GM19099 (cell line): ENCODE results near the gene GHSR.

Source experiments
- POLR2A ChIP-seq: IDR thresholded peaks from 3 replicates; pipeline ENCODE4 v1.6.1; 2011; ENCODE audit warnings: low read depth; ENCODE audit not compliant: insufficient read length; ENCODE audit errors: extremely low read depth

Gene GHSR

DNA sequence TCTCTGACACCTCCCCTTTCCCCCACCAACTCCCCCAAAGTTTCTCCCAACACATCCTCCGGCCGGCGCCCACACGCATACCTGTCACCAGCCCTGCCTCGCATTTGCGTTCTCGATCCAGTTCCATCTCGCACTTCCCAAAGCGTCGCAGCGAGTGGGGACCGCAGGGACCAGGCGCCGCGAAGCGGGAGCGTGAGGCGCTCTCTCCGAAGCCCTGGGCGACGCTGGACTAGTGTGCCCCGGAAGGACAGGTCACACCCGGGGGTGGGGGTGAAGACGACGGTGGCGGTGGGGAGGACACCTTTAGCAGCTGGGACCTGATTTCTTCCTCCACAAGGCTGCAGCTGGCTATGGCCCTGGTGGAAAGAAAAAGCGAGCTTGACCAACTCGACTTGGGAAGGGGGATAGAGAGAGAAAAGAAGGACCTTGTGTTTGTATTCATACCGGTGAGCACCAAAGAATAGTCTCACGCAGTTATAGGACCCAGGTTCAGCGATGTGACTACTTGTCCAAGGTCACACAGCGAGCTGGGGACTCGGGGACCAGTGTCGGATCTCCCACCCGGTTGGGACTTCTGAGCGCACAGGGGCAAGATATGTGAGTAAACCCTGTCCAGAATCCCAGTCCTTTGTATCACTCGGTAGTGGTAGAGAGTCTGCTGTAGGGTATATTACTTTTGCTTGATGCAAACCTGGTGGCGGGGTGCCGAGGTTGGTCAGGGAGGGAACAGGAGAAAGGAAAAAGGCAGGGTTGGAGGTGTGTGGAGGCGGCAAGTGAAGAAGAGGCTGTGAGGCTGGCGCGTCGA lies 607 bp upstream of the GHSR start:
- no peak for TF ChIP-seq POLR2A

DNA sequence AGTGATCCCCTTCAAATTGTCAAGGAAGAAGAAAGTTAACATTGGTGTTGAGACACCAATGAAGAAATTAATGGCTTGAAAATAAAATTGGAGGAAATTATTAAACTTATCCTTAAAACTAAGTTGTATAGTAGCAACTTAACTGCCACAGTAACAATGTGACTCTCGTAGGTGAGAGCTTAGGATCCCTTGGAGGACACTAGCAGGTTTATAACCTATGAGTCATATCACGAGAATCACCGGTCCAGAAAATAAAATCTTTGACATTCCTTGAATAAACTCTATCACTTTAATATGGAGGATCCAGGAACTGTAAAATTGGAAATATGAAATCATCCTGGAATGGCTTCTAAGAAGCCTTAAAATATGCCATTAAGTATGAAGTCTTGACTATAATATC lies 2.1 kb downstream of the GHSR start:
- TF ChIP-seq POLR2A: no peak

DNA sequence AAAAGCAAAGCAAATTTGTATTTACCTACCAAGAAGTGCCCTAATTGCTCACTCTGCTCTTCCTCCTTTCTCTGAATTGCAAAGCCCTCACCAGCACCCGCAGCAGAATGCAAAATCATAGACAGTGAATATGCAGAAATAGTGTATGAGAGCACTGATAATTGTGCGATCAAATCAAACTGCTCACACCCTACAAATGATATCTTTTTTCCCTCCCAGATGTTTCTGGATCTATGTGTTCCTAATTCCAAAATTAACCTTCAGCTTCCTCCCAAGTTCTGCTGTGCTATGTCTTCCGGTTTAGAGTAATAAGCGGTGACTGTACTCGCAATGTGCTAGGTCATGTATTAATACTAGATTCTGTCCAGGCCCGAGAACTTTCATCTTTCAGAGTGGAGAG lies 3.4 kb downstream of the GHSR start:
- no peak for TF ChIP-seq POLR2A

- no peak for TF ChIP-seq POLR2A
Measured at GRCh38 chr3:172442606-172443005, 5.7 kb downstream of the GHSR start.

DNA sequence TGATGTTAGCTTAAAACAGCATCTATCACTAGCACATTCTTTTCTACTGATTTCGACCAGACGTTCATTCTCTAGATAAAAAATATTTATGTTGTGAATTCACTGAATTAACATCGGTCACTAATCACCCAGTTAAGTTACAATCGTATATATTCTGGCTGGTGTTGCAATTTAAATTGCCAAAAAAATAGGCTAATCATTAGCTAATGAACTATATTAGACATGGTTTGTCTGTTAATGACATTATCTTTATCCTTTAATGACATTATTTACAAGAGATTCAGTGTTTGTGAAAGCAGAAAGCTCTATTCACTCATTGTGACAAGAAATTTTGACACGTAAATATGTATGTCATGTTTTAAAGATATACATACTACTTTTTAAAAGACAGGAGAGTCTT lies 6.7 kb downstream of the GHSR start:
- TF ChIP-seq POLR2A: no peak

- no peak for TF ChIP-seq POLR2A
Measured at GRCh38 chr3:172438186-172438585, 10.1 kb downstream of the GHSR start.

DNA sequence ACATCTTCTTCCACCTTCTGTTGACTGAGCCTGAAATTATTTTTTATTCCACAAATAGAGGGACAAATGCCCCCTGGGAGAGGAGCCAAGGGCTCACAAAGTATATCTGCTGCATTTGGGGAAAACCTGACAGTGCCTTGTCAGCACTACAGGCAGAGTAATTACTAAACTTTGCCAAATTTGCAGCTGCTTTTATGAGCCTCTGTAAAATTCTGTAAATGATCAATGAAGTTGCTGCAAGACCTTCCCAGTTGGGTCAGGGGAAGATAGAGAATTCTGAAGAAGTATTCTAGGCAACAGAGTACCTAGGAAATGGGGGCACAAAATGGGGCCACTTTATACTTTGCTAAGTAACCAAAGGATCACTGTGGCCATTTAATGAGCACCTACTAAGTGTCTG lies 10.5 kb downstream of the GHSR start:
- TF ChIP-seq POLR2A: no peak

DNA sequence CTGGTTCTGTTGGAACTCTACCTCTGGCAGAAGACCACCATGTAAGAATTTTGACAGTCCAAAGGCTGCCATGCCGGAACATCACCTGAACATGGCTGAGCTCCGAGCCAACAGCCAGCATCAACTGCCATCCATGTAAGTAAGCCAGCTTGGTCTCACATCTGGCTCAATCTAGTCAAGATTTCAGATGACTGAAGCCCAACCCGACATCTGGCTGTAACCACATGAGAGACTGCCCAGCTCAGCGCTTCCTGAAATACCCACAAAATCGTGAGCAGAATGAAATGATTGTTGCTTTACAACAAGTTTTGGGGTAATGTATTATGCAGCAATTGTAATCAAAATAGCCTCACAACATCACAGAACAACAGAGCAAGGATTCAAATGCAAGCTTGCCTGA lies 32.9 kb downstream of the GHSR start:
- TF ChIP-seq POLR2A: no peak

DNA sequence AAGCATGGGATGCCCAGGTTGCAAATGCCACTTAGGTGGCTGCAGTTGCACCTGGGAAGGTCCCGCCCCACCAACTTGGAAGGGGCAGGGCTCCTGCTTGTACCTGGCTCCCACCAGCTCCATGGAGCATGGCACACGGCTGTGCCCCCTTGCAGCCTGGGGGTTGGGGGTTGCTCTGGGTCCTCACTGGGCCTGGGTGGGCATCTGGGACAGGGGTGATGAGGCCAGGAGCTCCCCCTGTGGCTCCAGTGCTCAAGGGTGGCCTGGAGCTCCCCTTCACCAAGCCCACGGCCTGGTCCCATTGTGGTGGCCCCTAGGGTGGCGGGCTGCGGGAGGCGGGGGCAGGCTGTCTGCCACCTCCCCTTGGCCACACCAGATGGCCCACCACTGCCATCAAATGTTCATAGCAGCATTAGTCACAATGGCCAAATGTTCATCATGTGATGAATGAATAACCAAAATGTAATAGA lies 36.7 kb downstream of the GHSR start:
- TF ChIP-seq POLR2A: no peak

DNA sequence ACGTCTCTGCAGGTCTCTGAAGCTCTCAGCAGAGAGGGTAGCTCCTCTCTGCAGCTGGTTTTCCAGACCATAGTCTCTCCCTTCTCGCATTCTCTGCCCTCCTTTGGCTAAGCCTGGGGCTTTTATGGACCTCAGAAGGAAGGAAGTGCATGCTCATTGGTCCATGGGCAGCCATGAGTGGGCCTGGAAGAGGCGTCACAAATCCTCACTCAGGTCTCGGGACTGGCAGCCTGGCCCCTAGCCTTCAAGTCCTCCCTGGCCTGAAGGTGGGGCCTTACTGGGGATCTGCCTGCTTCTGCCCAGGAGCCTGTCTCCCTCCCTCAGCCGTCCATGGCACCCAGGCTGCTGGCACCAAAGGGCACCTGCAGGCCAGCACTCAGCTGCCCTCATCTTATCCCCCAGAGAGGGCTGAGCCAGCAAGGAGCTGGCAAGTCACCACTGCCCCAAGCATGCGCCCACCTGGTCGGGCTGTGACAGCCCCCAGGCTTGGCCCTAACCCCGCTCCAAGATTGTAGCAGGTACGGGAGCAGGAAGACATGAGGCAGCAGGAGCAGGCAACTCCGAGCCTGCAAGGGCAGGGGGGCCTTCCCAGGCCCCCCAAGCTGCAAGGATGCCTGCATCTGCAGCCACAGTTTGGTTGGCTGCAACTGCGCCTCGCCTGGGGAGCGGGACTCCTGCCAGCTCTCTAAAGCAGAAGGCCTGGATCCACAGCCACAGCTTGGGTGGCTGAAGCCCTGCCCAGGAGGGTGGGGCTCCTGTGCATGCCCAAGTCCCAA lies 37.4 kb downstream of the GHSR start:
- no peak for TF ChIP-seq POLR2A

DNA sequence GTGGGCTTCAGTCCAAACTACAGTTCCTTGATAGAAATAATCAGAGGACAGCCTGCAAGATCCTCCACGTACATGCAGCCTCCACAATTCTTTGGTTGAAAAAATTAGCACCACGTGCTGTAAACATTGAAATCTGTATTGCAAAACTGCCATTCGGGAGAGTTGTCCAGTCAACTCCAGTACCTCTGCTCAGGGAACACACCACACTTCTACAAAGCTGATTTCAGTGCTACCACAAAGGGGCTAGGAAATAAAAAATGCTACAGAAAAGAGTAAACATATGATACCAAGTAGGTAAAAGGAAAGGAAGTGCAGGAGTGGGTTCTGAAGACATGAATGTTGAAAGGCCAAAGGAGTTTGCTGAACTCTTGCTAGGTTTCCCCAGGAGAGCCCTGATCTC lies 40.4 kb downstream of the GHSR start:
- no peak for TF ChIP-seq POLR2A

- no peak for TF ChIP-seq POLR2A
Measured at GRCh38 chr3:172405914-172406313, 42.3 kb downstream of the GHSR start.

- TF ChIP-seq POLR2A: no peak
Measured at GRCh38 chr3:172404237-172404962, 43.9 kb downstream of the GHSR start.

DNA sequence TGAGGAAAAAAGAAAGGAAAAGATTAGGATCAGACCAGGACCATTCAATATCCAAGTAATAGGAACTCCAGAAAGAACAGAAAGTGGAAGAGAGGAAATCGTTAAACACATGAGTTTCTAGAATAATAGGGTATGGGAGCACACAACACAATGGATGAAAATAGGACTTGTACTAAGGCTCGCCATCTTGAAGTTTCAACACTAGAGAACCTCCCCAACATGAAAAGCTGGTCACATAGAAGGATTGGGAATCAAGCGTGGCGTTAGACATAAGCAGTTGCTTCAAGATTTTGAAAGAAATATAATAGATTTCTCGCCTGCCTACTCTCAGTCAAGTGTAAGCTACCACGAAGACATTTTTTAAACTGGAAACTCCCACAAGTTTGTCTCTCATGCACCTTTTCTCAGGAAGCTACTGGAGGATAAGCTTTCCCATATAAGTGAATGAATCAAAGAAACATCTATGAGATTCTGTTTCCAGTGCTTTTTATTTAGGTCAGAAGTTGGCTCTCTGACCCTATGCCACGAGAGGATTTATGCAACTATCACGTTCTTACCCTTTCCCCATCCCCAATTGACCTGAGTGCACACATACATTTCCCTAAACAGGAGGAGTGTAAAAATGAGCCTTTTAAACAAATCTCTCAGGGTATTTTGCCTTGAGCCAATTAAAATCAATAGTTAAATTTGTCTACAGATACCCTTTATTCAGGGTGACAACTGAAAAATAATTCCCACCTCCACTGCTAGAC lies 45.2 kb downstream of the GHSR start:
- TF ChIP-seq POLR2A: no peak

DNA sequence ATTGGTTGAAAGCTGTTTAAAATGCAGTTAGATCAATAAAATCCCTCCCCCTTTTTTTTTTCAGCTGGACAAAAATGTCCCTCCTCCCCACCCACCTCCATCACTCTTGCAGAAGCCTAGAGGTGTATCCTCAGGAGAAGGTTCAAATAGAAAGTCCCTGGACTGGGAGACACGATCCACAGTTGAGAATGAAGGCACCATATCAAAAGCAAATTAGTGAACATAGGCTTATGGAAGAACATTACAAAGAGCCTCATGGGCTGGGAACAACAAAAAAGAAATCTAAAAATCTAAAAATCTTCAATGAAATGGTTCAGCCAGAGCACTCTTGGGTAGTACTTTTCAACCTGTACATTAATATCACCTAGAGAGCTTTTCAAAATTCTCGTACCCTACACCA lies 46.2 kb downstream of the GHSR start:
- TF ChIP-seq POLR2A: no peak
